ENCODE measurements around the gene HOXC12.

HOXC12 gene
- 0 to 0.55 (median 0) reads per million in 17 experiments for total RNA-seq

DNA sequence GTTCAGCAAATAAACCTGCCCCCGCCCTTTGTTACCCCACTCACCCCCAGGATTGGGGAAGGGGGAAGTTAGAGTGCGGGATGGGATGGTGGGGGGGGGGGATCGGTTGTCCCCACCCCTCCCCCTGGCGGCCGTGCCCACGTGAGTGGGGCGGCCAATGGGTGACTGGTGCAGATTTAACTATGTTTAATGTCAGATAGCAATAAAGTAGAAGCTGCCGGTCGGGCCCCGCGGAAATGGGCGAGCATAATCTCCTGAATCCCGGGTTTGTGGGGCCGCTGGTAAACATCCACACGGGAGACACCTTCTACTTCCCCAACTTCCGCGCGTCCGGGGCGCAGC is at the start of gene HOXC12:
HOXC12 (plus strand) TSS at position 210 of the 342 bp plus-strand sequence; CDS start at position 237, 27 bp downstream.
- no peak for DNase-seq

GRCh38 chr12:53907103-53907502 is 47.6 kb upstream of the HOXC12 start:
- DNase-seq, result no peak

DNA sequence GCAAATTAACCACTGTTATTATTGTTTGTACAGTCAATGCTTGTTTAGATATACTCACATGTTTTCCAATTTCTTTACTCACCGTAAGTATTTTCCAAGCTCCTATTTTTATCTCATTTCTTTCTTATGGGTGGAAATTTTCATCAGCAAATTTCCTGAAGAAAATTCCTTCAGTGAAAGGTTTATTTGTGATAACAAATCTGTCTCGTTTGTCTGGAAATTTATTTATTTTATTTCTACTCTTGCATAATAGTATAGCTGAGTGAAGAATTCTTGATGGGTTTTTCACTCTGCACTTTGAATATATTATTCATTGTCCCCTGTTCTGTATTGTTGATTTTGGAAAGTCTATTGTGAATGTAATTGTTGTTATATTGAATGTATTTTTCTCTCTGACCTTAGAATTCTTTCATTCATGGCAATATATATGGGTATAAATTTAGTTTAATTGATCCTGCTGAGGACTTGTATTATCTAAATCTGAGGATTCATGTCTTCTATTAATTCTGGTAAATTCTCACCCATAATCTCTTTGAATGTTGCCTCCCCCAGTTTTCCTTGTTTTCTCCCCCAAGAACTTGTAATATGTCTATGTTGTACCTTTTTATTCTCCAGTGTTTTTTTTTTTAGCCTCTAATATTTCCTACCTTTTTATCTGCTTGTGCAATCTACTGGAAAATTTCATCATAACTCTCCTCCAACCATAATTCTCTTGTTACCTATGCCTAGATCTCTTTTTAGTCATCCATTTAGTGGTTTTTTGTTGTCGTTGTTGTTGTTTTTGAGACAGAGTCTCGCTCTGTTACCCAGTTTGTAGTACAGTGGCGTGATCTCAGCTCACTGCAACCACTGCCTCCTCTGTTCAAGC is 37.7 kb upstream of the HOXC12 start:
- DNase-seq, result no peak

DNA sequence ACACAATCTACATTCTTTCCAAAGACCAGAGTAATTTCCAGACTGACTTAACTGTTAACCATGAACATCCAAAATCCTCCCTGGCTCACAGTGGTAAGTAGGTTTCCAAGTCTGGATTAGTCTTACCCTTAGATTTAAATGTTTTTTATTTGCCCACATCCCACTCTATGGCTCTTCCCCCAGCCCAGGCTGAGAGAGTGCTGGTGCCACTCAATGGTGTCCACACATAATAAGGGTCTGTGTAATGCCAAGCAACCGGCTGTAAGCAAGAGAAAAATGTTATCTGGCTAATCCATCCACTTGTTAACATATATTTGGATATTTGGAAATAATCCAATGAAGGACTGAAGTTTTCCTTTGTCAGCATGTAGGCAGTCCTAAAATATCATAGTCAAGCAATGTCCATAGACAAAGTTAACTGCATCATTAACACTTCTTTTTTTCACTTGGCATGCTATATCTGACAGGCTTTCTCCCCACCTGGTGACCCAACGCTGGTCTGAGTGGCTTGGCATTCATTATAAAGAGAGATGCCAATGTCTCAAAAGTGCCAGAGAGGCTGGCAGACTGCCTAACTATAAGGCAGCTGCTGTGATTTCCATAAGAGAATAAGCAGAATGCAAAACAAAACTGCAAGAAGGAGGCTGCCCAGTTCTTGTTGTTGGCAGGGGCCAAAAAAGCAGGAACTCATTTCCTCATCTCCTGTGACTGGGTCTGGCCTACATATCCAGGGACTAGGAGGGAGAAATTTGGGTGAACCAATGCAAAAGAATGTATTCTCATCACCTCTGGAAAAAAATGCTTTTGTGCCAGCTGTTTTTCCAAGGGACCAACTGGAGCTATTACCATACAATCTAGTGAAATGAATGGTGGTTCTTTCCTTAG is 29.9 kb upstream of the HOXC12 start:
- no peak for DNase-seq

DNA sequence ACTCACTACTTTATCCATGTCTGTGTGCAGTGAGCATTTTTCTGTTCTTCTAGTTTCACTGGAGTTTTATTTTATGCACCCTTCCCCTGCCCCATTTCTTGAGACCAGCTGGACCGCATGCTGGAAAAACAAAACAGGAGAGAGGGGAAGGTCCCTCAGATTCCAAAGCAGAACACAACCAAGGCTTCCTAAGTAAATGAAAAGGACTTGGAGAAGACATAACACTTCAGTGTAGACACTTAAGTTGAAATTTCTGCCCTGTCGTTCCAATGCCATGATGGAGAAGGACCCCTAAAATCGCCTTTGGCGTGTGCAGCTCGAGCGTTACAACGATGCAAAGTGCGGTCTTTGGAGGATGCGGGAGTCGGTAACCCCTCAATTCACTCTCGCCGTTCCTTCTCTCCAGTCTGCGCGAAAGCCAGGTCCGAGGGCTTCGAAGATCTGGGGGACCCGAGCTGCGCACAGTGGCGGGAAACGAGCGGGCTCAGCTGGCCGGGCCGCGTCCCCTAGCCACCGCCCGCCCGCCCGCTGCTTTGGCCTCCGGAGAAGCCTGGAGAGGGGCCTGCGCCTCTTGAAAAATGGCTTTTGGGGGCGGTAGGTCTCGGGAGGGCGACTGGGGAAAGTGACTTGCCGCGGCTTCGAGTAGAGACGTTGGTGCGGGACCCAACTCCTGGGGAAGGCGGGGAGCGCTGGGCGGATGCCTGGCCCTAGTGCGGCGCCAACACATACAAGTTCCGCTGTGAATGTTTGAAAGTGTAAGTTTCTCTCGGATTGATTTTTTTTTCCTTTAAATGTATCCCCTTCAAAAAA is 27.3 kb upstream of the HOXC12 start:
- DNase-seq, result no peak

- no peak for DNase-seq
Observed at GRCh38 chr12:53928054-53928835, 26.5 kb upstream of the HOXC12 start.

DNA sequence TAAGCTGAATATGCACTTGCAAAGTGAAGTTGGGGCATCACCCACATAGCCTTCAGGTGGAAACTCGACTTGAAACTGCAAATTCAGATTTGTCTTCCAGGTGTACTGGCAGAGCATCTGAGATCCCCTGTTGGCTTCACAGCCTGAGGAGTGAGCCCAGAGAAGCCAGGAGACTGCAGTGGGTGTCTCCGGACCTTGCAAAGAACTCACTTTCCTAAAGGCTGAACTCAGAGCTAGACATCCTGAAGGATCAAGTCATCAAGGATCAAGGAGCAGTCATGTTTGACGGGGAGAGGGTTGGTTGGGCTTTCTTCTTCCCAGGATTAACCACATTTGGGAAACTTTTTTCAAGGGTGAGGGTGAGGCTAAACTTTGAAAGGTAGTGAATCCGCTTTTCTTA is 25.2 kb upstream of the HOXC12 start:
- DNase-seq, result no peak

GRCh38 chr12:53930591-53931255 is 24.0 kb upstream of the HOXC12 start:
- DNase-seq, result no peak

- DNase-seq, result no peak
Observed at GRCh38 chr12:53931844-53932581, 22.7 kb upstream of the HOXC12 start.

- no peak for DNase-seq
Observed at GRCh38 chr12:53932915-53933314, 21.8 kb upstream of the HOXC12 start.

GRCh38 chr12:53935383-53936341 is 19.0 kb upstream of the HOXC12 start:
- no peak for DNase-seq

DNA sequence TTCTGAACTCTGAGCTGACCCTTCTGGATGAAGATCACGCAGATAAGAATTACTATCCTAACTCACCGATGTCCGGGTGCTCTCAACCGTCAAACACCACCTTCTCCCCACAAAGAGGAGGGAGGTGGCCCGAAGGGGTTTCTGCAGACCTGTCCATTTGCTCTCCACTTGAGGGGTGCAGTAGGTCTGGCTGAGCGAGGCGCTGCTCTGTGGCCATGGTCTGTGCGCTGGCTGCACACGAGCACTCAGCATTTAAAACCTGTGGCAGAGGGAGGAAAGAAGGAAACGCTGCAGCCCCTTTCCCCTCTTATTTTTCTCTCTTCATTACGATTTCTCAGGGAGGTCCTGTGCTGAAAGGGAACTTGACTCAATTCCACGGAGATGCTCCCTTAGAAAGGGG is 17.6 kb upstream of the HOXC12 start:
- no peak for DNase-seq

- DNase-seq, result no peak
Observed at GRCh38 chr12:53937596-53938325, 16.9 kb upstream of the HOXC12 start.

DNA sequence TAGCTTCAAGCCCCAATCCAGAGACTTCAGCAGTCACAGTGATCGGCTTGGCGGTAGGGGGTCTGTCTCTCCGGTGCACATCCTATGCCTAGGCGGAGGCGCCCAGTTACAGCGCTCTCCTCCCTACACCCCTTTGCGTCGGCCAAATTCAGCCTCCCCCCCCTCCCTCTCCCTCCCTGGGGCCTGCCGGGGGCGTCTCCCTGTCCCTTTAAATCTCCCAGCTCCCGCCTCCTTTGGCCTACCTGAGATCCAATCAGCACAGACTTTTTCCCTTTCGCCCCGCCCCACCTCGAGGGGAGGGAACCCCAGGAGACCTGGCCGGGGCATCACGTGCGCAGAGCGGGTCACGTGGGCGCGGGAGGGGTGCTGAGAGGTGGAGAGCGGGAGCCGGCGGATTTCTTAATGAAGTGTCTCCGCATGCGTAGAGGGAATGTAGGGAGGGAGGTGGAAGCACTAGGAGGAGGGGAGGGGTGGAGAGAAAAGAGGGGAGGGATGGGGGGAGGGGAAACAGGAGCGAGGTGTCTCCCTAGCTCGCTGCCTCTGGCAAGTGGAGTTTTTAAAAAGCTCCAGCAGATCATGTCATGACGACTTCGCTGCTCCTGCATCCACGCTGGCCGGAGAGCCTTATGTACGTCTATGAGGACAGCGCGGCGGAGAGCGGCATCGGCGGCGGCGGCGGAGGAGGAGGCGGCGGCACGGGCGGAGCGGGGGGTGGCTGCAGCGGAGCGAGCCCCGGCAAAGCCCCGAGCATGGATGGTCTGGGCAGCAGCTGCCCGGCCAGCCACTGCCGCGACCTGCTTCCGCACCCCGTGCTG is 16.2 kb upstream of the HOXC12 start, which contains the start of gene HOXC13:
HOXC13 (plus strand) TSS at position 506 of the 815 bp plus-strand sequence; CDS start at position 582, 76 bp downstream.
- DNase-seq, result no peak

- no peak for DNase-seq
Observed at GRCh38 chr12:53939141-53940108, 15.3 kb upstream of the HOXC12 start.

GRCh38 chr12:53940443-53941014 is 14.2 kb upstream of the HOXC12 start:
- DNase-seq, result no peak

All from suppressor macrophage (primary cell).